K562 (cell line): ENCODE measurements around the gene NFATC2. TPM values are rescaled to one million over a fixed set of nuclear protein-coding genes. Genes with fewer than 3 reads are reported as not detected.
A peak's percentile ranks its signal among the peaks of the same experiment; 100 is the strongest.

ENCODE experiments used
- ATAC-seq: fragments of 200-7000 bp; cut with Tn5 transposase; 3 replicates; pipeline ENCODE4 v1.9.1; 2020; ENCODE audit warnings: moderate library complexity
- BruUV-seq: library from RNA; stranded (reverse); fragments of 400-500 nt; replicated peaks from 2 replicates; lab custom pipeline; 2021; lab: Mats Ljungman, UMichigan
- CTCF ChIA-PET: fragments of 300-600 bp; formaldehyde crosslinking; extraction: SDS; loops from one replicate; lab custom pipeline; 2021; ENCODE audit warnings: low intra/inter-chr PET ratio; lab: Yijun Ruan, JAX
- POLR2A ChIA-PET: fragments of 300-600, 350-650 bp; sonication (Branson Sonifier 250); formaldehyde crosslinking; extraction: SDS; loops from one replicate; lab custom pipeline; 2021; ENCODE audit warnings: antibody characterized with exemption, inconsistent platforms; lab: Yijun Ruan, JAX
- DNase-seq, 4 experiments: peaks; one replicate each; pipeline versions ENCODE4 v3.0.0 to v3.0.0-alpha.2; 2011 to 2018; ENCODE audit warnings: low spot score in 3 of 4, mixed read lengths in 3 of 4; ENCODE audit errors: extremely low read depth in 1 of 4
- FAIRE-seq: peaks from 2 replicates; lab custom pipeline; 2011; peaks lifted over from hg19 to GRCh38; lab: Jason Lieb, UNC
- H2AFZ ChIP-seq: 2 replicates; pipeline ENCODE4 v1.6.0; 2011; ENCODE audit warnings: low read depth, low read length, control low read depth, inconsistent platforms
- H3K27ac ChIP-seq: fragments of 200-600 bp; 3 replicates; pipeline ENCODE4 v1.8.0; 2011; ENCODE audit warnings: low read depth, mild to moderate bottlenecking, control low read depth, inconsistent platforms, low read length, moderate library complexity, mixed read lengths; ENCODE audit errors: extremely low read depth
- H3K27me3 ChIP-seq, 2 experiments: fragments of 300-600 bp in 1 of 2; 2 replicates in 1 of 2; 3 replicates in 1 of 2; pipeline versions ENCODE4 v1.6.0 to v1.8.0; 2011; ENCODE audit warnings: inconsistent platforms in 2 of 2, low read length in 2 of 2, mild to moderate bottlenecking in 1 of 2, mixed read lengths in 1 of 2, moderate library complexity in 1 of 2; ENCODE audit not compliant: control insufficient read depth in 2 of 2, insufficient read depth in 2 of 2
- H3K36me3 ChIP-seq: fragments of 300-600 bp; 3 replicates; pipeline ENCODE4 v1.8.0; 2011; ENCODE audit warnings: mild to moderate bottlenecking, low read length, inconsistent platforms; ENCODE audit not compliant: control insufficient read depth, insufficient read depth
- H3K4me1 ChIP-seq, 2 experiments: fragments of 200-600 bp in 1 of 2; replicated peaks in 1 of 2; 2 replicates in 1 of 2; 3 replicates in 1 of 2; pipeline versions ENCODE4 v1.5.1 to v1.8.0; 2011; ENCODE audit warnings: inconsistent platforms in 2 of 2, low read length in 2 of 2, mild to moderate bottlenecking in 1 of 2, mixed read lengths in 1 of 2, moderate library complexity in 1 of 2; ENCODE audit not compliant: control insufficient read depth in 2 of 2, insufficient read depth in 2 of 2
- H3K4me2 ChIP-seq: 2 replicates; pipeline ENCODE4 v1.6.1; 2011; ENCODE audit warnings: low read length, control low read depth, inconsistent platforms, mixed read lengths; ENCODE audit not compliant: insufficient read depth
- H3K4me3 ChIP-seq: fragments of 200-600 bp; sonication (generic), shearing (Covaris generic); 2 replicates; pipeline ENCODE4 v1.5.1; 2016; ENCODE audit warnings: control low read depth, inconsistent platforms
- H3K79me2 ChIP-seq: fragments of 200-600 bp; 3 replicates; pipeline ENCODE4 v1.8.0; 2011; ENCODE audit warnings: low read length, inconsistent platforms; ENCODE audit not compliant: control insufficient read depth, insufficient read depth
- H3K9ac ChIP-seq, 2 experiments: 2 replicates each; pipeline versions ENCODE4 v1.6.0 to v1.6.1; 2011; ENCODE audit warnings: low read depth in 2 of 2, low read length in 2 of 2, control low read depth in 1 of 2, inconsistent platforms in 1 of 2, mild to moderate bottlenecking in 1 of 2, mixed read lengths in 1 of 2; ENCODE audit not compliant: insufficient read depth in 1 of 2
- H3K9me1 ChIP-seq: one replicate; pipeline ENCODE4 v1.6.0; 2011; ENCODE audit warnings: inconsistent platforms, mild to moderate bottlenecking, low read length, moderate library complexity; ENCODE audit not compliant: control insufficient read depth, insufficient read depth
- H3K9me3 ChIP-seq: replicated peaks from 2 replicates; pipeline ENCODE4 v1.5.1; 2011; ENCODE audit warnings: low read depth, low read length, inconsistent platforms; ENCODE audit not compliant: control insufficient read depth, insufficient read depth
- H4K20me1 ChIP-seq: replicated peaks from 2 replicates; pipeline ENCODE4 v1.6.1; 2011; ENCODE audit warnings: low read length, inconsistent platforms, mixed read lengths; ENCODE audit not compliant: control insufficient read depth, insufficient read depth
- BACH1 ChIP-seq: fragments of 200-800 bp; sonication (Bioruptor generic); IDR thresholded peaks from 2 replicates; pipeline ENCODE4 v1.6.1; 2016; ENCODE audit warnings: missing genetic modification characterization, missing compliant biosample characterization
- CCAR2 ChIP-seq: fragments of 200-400 bp; formaldehyde crosslinking; IDR thresholded peaks from 2 replicates; pipeline ENCODE4 v1.6.1; 2017; ENCODE audit warnings: mild to moderate bottlenecking, low read depth, low read length
- ELF4 ChIP-seq: fragments of 450-650 bp; formaldehyde crosslinking; IDR thresholded peaks from 2 replicates; pipeline ENCODE4 v1.4.0; 2022; ENCODE audit warnings: missing genetic modification characterization
- ETV6 ChIP-seq, 3 experiments: fragments of 150-350 bp in 1 of 3; sonication (generic) in 1 of 3; formaldehyde crosslinking in 1 of 3; IDR thresholded peaks; 2 replicates each; pipeline versions ENCODE4 v1.6.1 to v1.8.0; 2014 to 2022; ENCODE audit warnings: borderline replicate concordance in 2 of 3, low read depth in 2 of 3, antibody characterized with exemption in 1 of 3, low read length in 1 of 3, mild to moderate bottlenecking in 1 of 3, missing genetic modification reagents in 1 of 3
- HDAC6 ChIP-seq: IDR thresholded peaks from 2 replicates; pipeline ENCODE4 v1.6.1; 2012; ENCODE audit warnings: low read depth, mild to moderate bottlenecking, control low read depth, inconsistent platforms, low read length, moderate library complexity
- HINFP ChIP-seq: fragments of 450-650 bp; conservative IDR thresholded peaks from 2 replicates; pipeline ENCODE4 v1.6.1; 2016; ENCODE audit warnings: missing genetic modification characterization, low read depth, mild to moderate bottlenecking, control low read depth, missing compliant biosample characterization
- ILK ChIP-seq: fragments of 450-650 bp; IDR thresholded peaks from 2 replicates; pipeline ENCODE4 v1.6.1; 2016; ENCODE audit warnings: missing genetic modification characterization, low read depth, mild to moderate bottlenecking, missing compliant biosample characterization, moderate library complexity, borderline replicate concordance
- IRF9 ChIP-seq: fragments of 450-650 bp; IDR thresholded peaks from 2 replicates; pipeline ENCODE4 v1.6.1; 2016; ENCODE audit warnings: missing biosample characterization, missing genetic modification characterization
- MECOM ChIP-seq: fragments of 250-450 bp; sonication (Bioruptor Pico); IDR thresholded peaks from 2 replicates; pipeline ENCODE4 v1.8.0; 2022; ENCODE audit warnings: inconsistent platforms
- MTF1 ChIP-seq: fragments of 250-450 bp; sonication (Bioruptor Pico); IDR thresholded peaks from 2 replicates; pipeline ENCODE4 v1.9.0; 2021; ENCODE audit warnings: moderate library complexity, mild to moderate bottlenecking, inconsistent platforms, borderline replicate concordance
- NFIC ChIP-seq: fragments of 450-650 bp; IDR thresholded peaks from 2 replicates; pipeline ENCODE4 v1.6.1; 2017; ENCODE audit warnings: mild to moderate bottlenecking, inconsistent platforms
- RCOR1 ChIP-seq, 2 experiments: IDR thresholded peaks; 2 replicates each; pipeline ENCODE4 v1.6.1; 2012; ENCODE audit warnings: low read depth in 2 of 2, low read length in 2 of 2, borderline replicate concordance in 1 of 2, improper control_type of control experiment in 1 of 2
- TRIM28 ChIP-seq: fragments of 450-650 bp; IDR thresholded peaks from 2 replicates; pipeline ENCODE4 v1.6.1; 2017
- XRCC4 ChIP-seq: IDR thresholded peaks from one replicate; pipeline ENCODE4 v1.6.1; 2011; ENCODE audit not compliant: insufficient read depth, insufficient read length; ENCODE audit errors: extremely low read depth
- ZNF717 ChIP-seq: fragments of 250-450 bp; sonication (Bioruptor Pico); IDR thresholded peaks from 2 replicates; pipeline ENCODE4 v1.5.0; 2021
- WGBS: fragments of 100-300 bp; shearing (Covaris generic); methylation state at CpG from one replicate; pipeline ENCODE4 v1.1.6; 2016; ENCODE audit warnings: low coverage, mixed read lengths; ENCODE audit not compliant: insufficient coverage; ENCODE audit errors: missing lambda C conversion rate; 5-methylcytosine and 5-hydroxymethylcytosine counted together
- in situ Hi-C: fragments of 300-500 bp; cut with MboI; formaldehyde crosslinking; loops from 4 replicates; pipeline ENCODE4 v1.15.0; 2018; ENCODE audit warnings: inconsistent platforms, mixed read lengths
- intact Hi-C: fragments of 100-400 bp; cut with micrococcal nuclease; formaldehyde crosslinking; loops from 2 replicates; pipeline ENCODE4 v1.14.2; 2022
- polyA plus RNA-seq, 8 experiments: library from polyadenylated mRNA; depleted of rRNA in 4 of 8; stranded (reverse) in 5 of 8; unstranded in 3 of 8; fragments of >200 nt; fragmentation: Nextera tagmentation in 2 of 8; fragmentation: Illumina TruSeq in 1 of 8; extraction: Ambion mirVana in 2 of 8; extraction: Trizol in 1 of 8; gene quantifications; 2 replicates each; pipeline versions ENCODE4 v1.2.1 to v1.2.3, GENCODE V29; 2011 to 2014; ENCODE audit warnings: inconsistent platforms in 1 of 8, missing spikeins in 1 of 8
- total RNA-seq, 7 experiments: library from RNA; depleted of rRNA in 6 of 7; stranded (reverse); fragments of >200 nt in 6 of 7; fragmentation: Illumina TruSeq in 2 of 7; extraction: Trizol in 2 of 7; gene quantifications; 2 replicates each; pipeline versions ENCODE4 v1.2.1 to v1.2.3, GENCODE V29; 2011 to 2021; ENCODE audit warnings: low replicate concordance in 1 of 7

The NFATC2 gene
- total and polyA plus RNA-seq, 9 of the 15 experiments (the other 6 are each of a cell fraction or from before 2014, with no cell fraction given), result 1.9 to 11.2 (median 3.0) TPM

GRCh38 chr20:51500936-51501335, 41.6 kb downstream of the NFATC2 start:
- no peak overlapping the region for H3K9ac ChIP-seq
- DNase-seq, result no peak
- no peak overlapping the region for H3K4me2 ChIP-seq
- no peak overlapping the region for H2AFZ ChIP-seq
- H4K20me1 ChIP-seq, result no peaks in the 10 kb centered on the region; the same call in none of the 2 replicates
- peaks cover 0 to 5% of the 10 kb centered on the region in 2 experiments; a peak in 3 of 5 replicates for H3K4me1 ChIP-seq
- H3K9me3 ChIP-seq, result no peaks in the 10 kb centered on the region
- peaks cover 19% of the 10 kb centered on the region; the same call in 2 of the 3 replicates for H3K36me3 ChIP-seq
- no peak overlapping the region for H3K4me3 ChIP-seq
- in situ Hi-C loops (no loop called here), intact Hi-C loops (no loop called here)
- ChIA-PET POLR2A (interaction anchor here (1.0 to 1.2 kb wide), 2 partner anchors 12 to 113 kb away, joined by 3 read pairs; no protein-coding TSS in a partner anchor), CTCF (no interaction called here)
- ATAC-seq, result no peak
- BruUV-seq, result no TSS peak
- H3K27ac ChIP-seq, result no peak overlapping the region
- 87% methylated on average over 1 of the region's 1 CpG for WGBS
- FAIRE-seq, result peak; percentile 66
- no peaks in the 10 kb centered on the region for H3K27me3 ChIP-seq
- no peaks in the 10 kb centered on the region for H3K9me1 ChIP-seq
- no peaks in the 10 kb centered on the region; the same call in 2 of the 3 replicates for H3K79me2 ChIP-seq
- no peak for TF ChIP-seq TRIM28
- TF ChIP-seq ZNF717 (CRISPR knock-in tag), result no peak
- TF ChIP-seq MTF1 (CRISPR knock-in tag), result no peak
- no peak for TF ChIP-seq NFIC
- TF ChIP-seq XRCC4, result no peak
- TF ChIP-seq CCAR2, result no peak
- no peak for TF ChIP-seq ILK (tag)
- TF ChIP-seq BACH1 (tag), result no peak
- TF ChIP-seq ETV6 (IDR thresholded peaks at IDR 0.05; ENCODE audit: borderline replicate concordance in 1 of 2, low read depth in 2 of 2, low read length in 1 of 2), result no peak
- no peak for TF ChIP-seq ETV6 (CRISPR knock-in tag; IDR thresholded peaks at IDR 0.05; ENCODE audit: borderline replicate concordance)
- TF ChIP-seq RCOR1 (IDR thresholded peaks at IDR 0.05; ENCODE audit: borderline replicate concordance in 1 of 2, low read depth in 2 of 2, low read length in 2 of 2), result no peak
- no peak for TF ChIP-seq HDAC6
- TF ChIP-seq HINFP (tag), result no peak
- TF ChIP-seq IRF9 (tag), result no peak
- no peak for TF ChIP-seq MECOM (CRISPR knock-in tag)
- no peak for TF ChIP-seq ELF4 (CRISPR knock-in tag)
